ENCODE results near the gene RCBTB1. TPM values are rescaled to one million over a fixed set of nuclear protein-coding genes. Genes with fewer than 3 reads are reported as not detected.
"Not testable (repeated sequence)": the region's sequence is repeated elsewhere in the genome, so short reads cannot be mapped to it uniquely, and the experiment has no call there.

The RCBTB1 gene
- polyA plus RNA-seq, 1 donor from 2014 or later = 65.3 TPM

- no peak for TF ChIP-seq REST (IDR thresholded peaks at IDR 0.05; ENCODE audit: borderline replicate concordance)
Observed at GRCh38 chr13:49597043-49597641, 11.8 kb upstream of the RCBTB1 start (continued).

- Histone ChIP-seq H3K27ac (ENCODE audit: low read length) (no peak overlapping the region), H3K9ac (ENCODE audit: low read length) (no peak overlapping the region), H2AFZ (ENCODE audit: low read depth, low read length) (no peak overlapping the region), H3K36me3 (ENCODE audit: insufficient read depth, low read length) (no peaks in the 10 kb centered on the region), H3K27me3 (ENCODE audit: insufficient read depth, low read depth, low read length) (no peaks in the 10 kb centered on the region), H3K4me2 (ENCODE audit: low read length) (no peak overlapping the region), H3K4me3 (ENCODE audit: low read length) (no peak overlapping the region), H4K20me1 (ENCODE audit: insufficient read depth) (no peaks in the 10 kb centered on the region), H3F3A (ENCODE audit: insufficient read depth, low read length, poor library complexity, severe bottlenecking) (no peaks in the 10 kb centered on the region), H3K79me2 (replicated peaks; ENCODE audit: insufficient read depth, low read length) (no peaks in the 10 kb centered on the region), H3K9me2 (ENCODE audit: insufficient read depth, low read length) (no peaks in the 10 kb centered on the region), H3K9me3 (ENCODE audit: low read length) (no peaks in the 10 kb centered on the region)
- TF ChIP-seq EZH2 (IDR thresholded peaks at IDR 0.05; ENCODE audit: borderline replicate concordance, insufficient read depth, low read length, poor library complexity, severe bottlenecking) = no peak
- TF ChIP-seq, protein P1, sequence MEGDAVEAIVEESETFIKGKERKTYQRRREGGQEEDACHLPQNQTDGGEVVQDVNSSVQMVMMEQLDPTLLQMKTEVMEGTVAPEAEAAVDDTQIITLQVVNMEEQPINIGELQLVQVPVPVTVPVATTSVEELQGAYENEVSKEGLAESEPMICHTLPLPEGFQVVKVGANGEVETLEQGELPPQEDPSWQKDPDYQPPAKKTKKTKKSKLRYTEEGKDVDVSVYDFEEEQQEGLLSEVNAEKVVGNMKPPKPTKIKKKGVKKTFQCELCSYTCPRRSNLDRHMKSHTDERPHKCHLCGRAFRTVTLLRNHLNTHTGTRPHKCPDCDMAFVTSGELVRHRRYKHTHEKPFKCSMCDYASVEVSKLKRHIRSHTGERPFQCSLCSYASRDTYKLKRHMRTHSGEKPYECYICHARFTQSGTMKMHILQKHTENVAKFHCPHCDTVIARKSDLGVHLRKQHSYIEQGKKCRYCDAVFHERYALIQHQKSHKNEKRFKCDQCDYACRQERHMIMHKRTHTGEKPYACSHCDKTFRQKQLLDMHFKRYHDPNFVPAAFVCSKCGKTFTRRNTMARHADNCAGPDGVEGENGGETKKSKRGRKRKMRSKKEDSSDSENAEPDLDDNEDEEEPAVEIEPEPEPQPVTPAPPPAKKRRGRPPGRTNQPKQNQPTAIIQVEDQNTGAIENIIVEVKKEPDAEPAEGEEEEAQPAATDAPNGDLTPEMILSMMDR (IDR thresholded peaks at IDR 0.05; ENCODE audit: poor library complexity, severe bottlenecking) = no peak
Observed at GRCh38 chr13:49596221-49596620, 10.9 kb upstream of the RCBTB1 start.

DNA sequence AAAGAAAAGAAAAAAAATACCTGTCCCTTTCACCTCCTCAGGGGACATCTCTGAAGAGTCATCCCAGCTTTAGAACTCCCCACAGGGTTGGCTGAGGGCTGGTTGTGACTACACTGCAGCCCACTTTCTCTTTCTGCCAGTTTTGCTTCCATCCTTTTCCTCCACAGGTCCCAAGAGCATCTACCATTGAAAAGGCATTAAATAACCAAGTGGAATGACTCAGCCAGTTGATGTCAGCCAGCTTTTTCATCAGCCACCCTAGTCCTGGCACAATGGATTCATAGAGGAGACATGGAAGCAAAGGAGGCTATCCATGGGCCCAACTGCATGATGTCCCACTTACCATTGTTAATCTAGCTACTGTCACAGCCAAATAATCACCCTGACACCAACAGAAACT is 9.2 kb upstream of the RCBTB1 start:
- Histone ChIP-seq H3K4me2 (ENCODE audit: low read length) (no peak overlapping the region), H3K9me3 (ENCODE audit: low read length) (no peaks in the 10 kb centered on the region), H3K27me3 (ENCODE audit: insufficient read depth, low read depth, low read length) (no peaks in the 10 kb centered on the region), H2AFZ (ENCODE audit: low read depth, low read length) (no peak overlapping the region), H3K79me2 (replicated peaks; ENCODE audit: insufficient read depth, low read length) (no peaks in the 10 kb centered on the region), H3K36me3 (ENCODE audit: insufficient read depth, low read length) (no peaks in the 10 kb centered on the region), H3F3A (ENCODE audit: insufficient read depth, low read length, poor library complexity, severe bottlenecking) (no peaks in the 10 kb centered on the region), H3K27ac (ENCODE audit: low read length) (no peak overlapping the region), H3K4me3 (ENCODE audit: low read length) (no peak overlapping the region), H4K20me1 (ENCODE audit: insufficient read depth) (no peaks in the 10 kb centered on the region), H3K9ac (ENCODE audit: low read length) (no peak overlapping the region), H3K9me2 (ENCODE audit: insufficient read depth, low read length) (no peaks in the 10 kb centered on the region)
- TF ChIP-seq, protein P1 (IDR thresholded peaks at IDR 0.05; ENCODE audit: poor library complexity, severe bottlenecking) = no peak
- TF ChIP-seq RAD21 (conservative IDR thresholded peaks at IDR 0.05) (no peak), EP300 (conservative IDR thresholded peaks at IDR 0.05; ENCODE audit: poor library complexity, severe bottlenecking) (no peak), TAF1 (IDR thresholded peaks at IDR 0.05; ENCODE audit: low read depth) (no peak), MXI1 (conservative IDR thresholded peaks at IDR 0.05; ENCODE audit: poor library complexity, severe bottlenecking) (no peak), POLR2AphosphoS5 (IDR thresholded peaks at IDR 0.05) (no peak), REST (IDR thresholded peaks at IDR 0.05; ENCODE audit: borderline replicate concordance) (no peak), EZH2 (IDR thresholded peaks at IDR 0.05; ENCODE audit: borderline replicate concordance, insufficient read depth, low read length, poor library complexity, severe bottlenecking) (no peak), SMC3 (conservative IDR thresholded peaks at IDR 0.05; ENCODE audit: poor library complexity) (no peak)

- not testable (repeated sequence) for H3K27me3 ChIP-seq (ENCODE audit: insufficient read depth, low read depth, low read length); H3K4me2 ChIP-seq (ENCODE audit: low read length); H3K9me2 ChIP-seq (ENCODE audit: insufficient read depth, low read length); H3K27ac ChIP-seq (ENCODE audit: low read length); H3F3A ChIP-seq (ENCODE audit: insufficient read depth, low read length, poor library complexity, severe bottlenecking); H3K79me2 ChIP-seq (replicated peaks; ENCODE audit: insufficient read depth, low read length); H3K9ac ChIP-seq (ENCODE audit: low read length); H2AFZ ChIP-seq (ENCODE audit: low read depth, low read length); H3K4me3 ChIP-seq (ENCODE audit: low read length); H3K9me3 ChIP-seq (ENCODE audit: low read length); H3K36me3 ChIP-seq (ENCODE audit: insufficient read depth, low read length); H4K20me1 ChIP-seq (ENCODE audit: insufficient read depth)
Observed at GRCh38 chr13:49593876-49594275, 8.5 kb upstream of the RCBTB1 start.

Data from neural cell (in vitro differentiated cells).